ENCODE data around the gene CKS2. TPM values are rescaled to one million over a fixed set of nuclear protein-coding genes. Genes with fewer than 3 reads are reported as not detected.

Gene CKS2
- total RNA-seq, 1 donor from 2014 or later = 69.9 TPM

- Mint-ChIP-seq H3K27me3 (ENCODE audit: low read depth, unreplicated experiment) (no peaks in the 10 kb centered on the region), H3K4me3 (ENCODE audit: unreplicated experiment) (peak within 1 kb of the TSS; percentile 88), H3K9me3 (ENCODE audit: unreplicated experiment) (no peaks in the 10 kb centered on the region), H3K36me3 (ENCODE audit: low read depth, unreplicated experiment) (peaks cover 4% of the 10 kb centered on the region), H3K4me1 (ENCODE audit: low read depth, unreplicated experiment) (peaks cover 24% of the 10 kb centered on the region), H3K27ac (ENCODE audit: unreplicated experiment) (peak within 1 kb of the TSS; percentile 96)
- Histone ChIP-seq H3K9ac (ENCODE audit: low read length) (peak within 1 kb of the TSS; percentile 98), H3K27ac (ENCODE audit: low read depth, low read length) (peak within 1 kb of the TSS; percentile 99), H3K36me3 (ENCODE audit: insufficient read depth, low read length) (peaks cover 23% of the 10 kb centered on the region), H3K4me3 (ENCODE audit: insufficient read depth, low read depth, low read length) (peak within 1 kb of the TSS; percentile 78), H2AFZ (ENCODE audit: low read depth, low read length) (peak within 1 kb of the TSS; percentile 79), H3K9me3 (ENCODE audit: insufficient read depth, low read depth, low read length) (no peaks in the 10 kb centered on the region), H4K20me1 (ENCODE audit: insufficient read depth, low read length) (peaks cover 21% of the 10 kb centered on the region), H3K27me3 (ENCODE audit: insufficient read depth, low read length) (no peaks in the 10 kb centered on the region), H3K4me1 (ENCODE audit: insufficient read depth, low read length) (peaks cover 25% of the 10 kb centered on the region), H3K79me2 (ENCODE audit: insufficient read depth, low read length) (peaks cover 84% of the 10 kb centered on the region), H3K4me2 (ENCODE audit: low read length) (peak within 1 kb of the TSS; percentile 89)
- DNase-seq (ENCODE audit: low read depth) (peak; percentile 94), FAIRE-seq (peak; percentile 58)
- TF ChIP-seq EZH2 (IDR thresholded peaks at IDR 0.05; ENCODE audit: insufficient read depth, low read length) = no peak
- TF ChIP-seq CTCF (IDR thresholded peaks at IDR 0.05; ENCODE audit: insufficient read depth, low read depth, low read length) = peak; percentile 82
Measured at GRCh38 chr9:89318123-89319014, 7.4 kb downstream of the CKS2 start, which contains the start of gene SECISBP2. Gene SECISBP2, plus strand, starts transcription at chr9:89318500. Its CDS starts 77 bp downstream, at chr9:89318577.

- Histone ChIP-seq H3K79me2 (ENCODE audit: insufficient read depth, low read length) (peaks cover 84% of the 10 kb centered on the region), H4K20me1 (ENCODE audit: insufficient read depth, low read length) (peaks cover 26% of the 10 kb centered on the region), H3K4me2 (ENCODE audit: low read length) (peak overlapping the region; percentile 89), H3K4me1 (ENCODE audit: insufficient read depth, low read length) (peaks cover 22% of the 10 kb centered on the region), H3K9me3 (ENCODE audit: insufficient read depth, low read depth, low read length) (no peaks in the 10 kb centered on the region), H3K9ac (ENCODE audit: low read length) (peak overlapping the region; percentile 98), H2AFZ (ENCODE audit: low read depth, low read length) (no peak overlapping the region), H3K36me3 (ENCODE audit: insufficient read depth, low read length) (peaks cover 23% of the 10 kb centered on the region), H3K27me3 (ENCODE audit: insufficient read depth, low read length) (no peaks in the 10 kb centered on the region), H3K27ac (ENCODE audit: low read depth, low read length) (peak overlapping the region; percentile 99), H3K4me3 (ENCODE audit: insufficient read depth, low read depth, low read length) (peak overlapping the region; percentile 78)
- H3K9me3 Mint-ChIP-seq (ENCODE audit: unreplicated experiment) = no peaks in the 10 kb centered on the region
- H3K4me3 Mint-ChIP-seq (ENCODE audit: unreplicated experiment) = peak overlapping the region; percentile 88
- no peaks in the 10 kb centered on the region for H3K27me3 Mint-ChIP-seq (ENCODE audit: low read depth, unreplicated experiment)
- TF ChIP-seq CTCF (IDR thresholded peaks at IDR 0.05; ENCODE audit: insufficient read depth, low read depth, low read length) (no peak), EZH2 (IDR thresholded peaks at IDR 0.05; ENCODE audit: insufficient read depth, low read length) (no peak)
- H3K36me3 Mint-ChIP-seq (ENCODE audit: low read depth, unreplicated experiment) = peaks cover 7% of the 10 kb centered on the region
- DNase-seq (ENCODE audit: low read depth) = no peak
- peak overlapping the region; percentile 93 for H3K27ac Mint-ChIP-seq (ENCODE audit: unreplicated experiment)
- peaks cover 19% of the 10 kb centered on the region for H3K4me1 Mint-ChIP-seq (ENCODE audit: low read depth, unreplicated experiment)
- FAIRE-seq = no peak
Measured at GRCh38 chr9:89319015-89319905, 8.3 kb downstream of the CKS2 start.
